ENCODE data around the gene PMS1.

The PMS1 gene

DNA sequence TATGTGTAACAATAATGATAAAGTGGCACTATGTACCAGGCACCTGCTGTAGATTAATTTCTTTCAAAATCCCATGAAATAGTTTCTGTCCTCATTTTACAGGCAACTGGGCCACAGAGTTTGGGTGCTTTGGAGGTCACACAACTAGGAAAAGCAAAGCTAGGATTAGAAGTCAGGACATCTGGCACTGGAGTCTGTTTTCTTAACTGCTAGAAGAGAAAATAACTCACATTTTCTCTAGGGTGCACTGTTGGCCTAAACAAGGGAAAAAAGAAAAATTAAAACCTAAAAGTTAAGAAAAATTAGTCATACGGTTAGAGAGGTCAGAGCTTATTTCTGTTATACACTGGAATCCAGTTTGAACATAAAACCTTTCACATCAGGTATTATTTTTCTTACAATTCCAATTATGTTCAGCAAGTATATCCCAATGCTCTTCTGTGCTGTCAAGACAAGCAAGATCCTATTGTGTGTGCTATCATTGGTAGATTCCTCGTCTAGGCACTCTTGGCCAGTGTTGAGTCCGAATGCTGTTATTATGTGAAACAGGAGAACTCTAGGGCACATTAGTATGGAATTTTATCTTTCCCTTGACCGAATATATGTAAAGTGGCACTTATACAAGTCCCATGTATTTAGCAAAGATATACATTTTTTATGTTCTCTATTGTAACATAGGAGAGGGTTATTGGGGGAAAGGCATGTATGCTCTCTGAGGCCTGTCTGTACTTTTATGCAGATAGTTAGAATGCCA is 20.2 kb upstream of the PMS1 start:
- Histone ChIP-seq H3K27me3 (ENCODE audit: insufficient read depth, insufficient read length) (no peaks in the 10 kb centered on the region), H3K36me3 (ENCODE audit: insufficient read depth, insufficient read length, low read length) (peaks cover 8% of the 10 kb centered on the region), H3K4me3 (ENCODE audit: insufficient read length, low read depth) (no peak overlapping the region), H3K9ac (ENCODE audit: insufficient read length, low read depth) (peak overlapping the region; percentile 82), H3K4me1 (ENCODE audit: insufficient read depth, insufficient read length) (no peaks in the 10 kb centered on the region), H3K9me3 (ENCODE audit: insufficient read depth, low read length) (no peaks in the 10 kb centered on the region)
- no peak for DNase-seq (ENCODE audit: low read depth, low spot score)
- no peak for TF ChIP-seq SUZ12 (IDR thresholded peaks at IDR 0.05; ENCODE audit: extremely low read depth, insufficient read depth, insufficient read length)
- no peak for TF ChIP-seq YY1 (IDR thresholded peaks at IDR 0.05; ENCODE audit: insufficient read depth, insufficient read length)
- no peak for TF ChIP-seq ZNF274 (IDR thresholded peaks at IDR 0.05; ENCODE audit: low read depth, low read length)

DNA sequence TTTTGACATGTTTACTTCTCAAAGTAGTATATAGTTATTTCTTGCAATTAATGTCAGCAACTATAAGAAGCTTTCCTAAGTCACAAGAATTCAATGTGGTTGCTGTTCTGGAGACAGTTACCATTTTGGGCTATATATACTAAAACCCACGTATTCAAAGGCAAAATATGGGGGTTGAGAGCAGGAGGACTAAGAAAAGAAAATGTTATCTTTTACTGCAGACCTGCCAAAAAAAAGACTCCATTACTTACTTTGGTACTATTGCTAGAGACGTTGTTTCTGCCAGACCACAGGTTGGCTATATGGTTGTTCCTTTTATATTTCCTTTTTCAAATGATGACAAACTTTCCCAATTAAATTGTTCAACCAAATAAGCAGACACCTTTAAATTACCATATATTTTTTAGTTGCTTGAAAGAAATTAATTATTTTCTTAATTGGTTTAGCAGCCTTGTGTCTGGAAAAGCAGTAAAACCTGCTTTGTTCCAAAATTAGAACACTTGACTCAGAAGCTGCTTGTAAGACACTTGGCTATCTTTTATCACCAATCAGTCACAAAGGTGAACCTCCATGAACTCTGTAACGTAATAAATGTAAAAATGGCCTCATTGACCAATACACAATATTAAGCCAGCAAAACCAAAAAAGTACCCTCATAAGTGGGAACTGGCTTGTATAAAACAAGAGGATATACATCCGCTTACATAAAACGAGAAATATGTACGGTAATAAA is 13.5 kb upstream of the PMS1 start:
- Histone ChIP-seq H3K27me3 (ENCODE audit: insufficient read depth, insufficient read length) (no peaks in the 10 kb centered on the region), H3K36me3 (ENCODE audit: insufficient read depth, insufficient read length, low read length) (peaks cover 65% of the 10 kb centered on the region), H3K4me3 (ENCODE audit: insufficient read length, low read depth) (no peak overlapping the region), H3K9me3 (ENCODE audit: insufficient read depth, low read length) (no peaks in the 10 kb centered on the region), H3K9ac (ENCODE audit: insufficient read length, low read depth) (no peak overlapping the region), H3K4me1 (ENCODE audit: insufficient read depth, insufficient read length) (no peaks in the 10 kb centered on the region)
- TF ChIP-seq YY1 (IDR thresholded peaks at IDR 0.05; ENCODE audit: insufficient read depth, insufficient read length) = no peak
- no peak for TF ChIP-seq ZNF274 (IDR thresholded peaks at IDR 0.05; ENCODE audit: low read depth, low read length)
- no peak for TF ChIP-seq SUZ12 (IDR thresholded peaks at IDR 0.05; ENCODE audit: extremely low read depth, insufficient read depth, insufficient read length)
- no peak for DNase-seq (ENCODE audit: low read depth, low spot score)

DNA sequence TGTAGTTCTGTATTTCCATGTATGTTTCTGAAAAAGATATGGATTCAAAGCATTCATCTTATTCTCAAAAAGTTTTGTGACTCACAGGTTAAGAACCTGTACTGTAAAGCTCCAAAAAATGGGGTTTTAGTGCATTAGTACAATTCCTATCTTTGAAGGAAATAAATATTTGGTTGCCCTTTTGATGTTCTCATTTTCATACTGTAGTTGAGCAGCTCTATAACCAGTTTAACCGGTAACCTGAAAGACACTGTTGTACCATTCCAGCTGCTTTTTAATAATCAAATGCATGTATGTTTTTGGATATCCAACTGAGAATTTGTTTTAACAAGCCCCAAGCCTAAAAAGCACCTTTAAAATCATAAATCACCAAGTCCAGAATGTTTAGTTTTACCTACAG is 12.0 kb upstream of the PMS1 start:
- H3K4me1 ChIP-seq (ENCODE audit: insufficient read depth, insufficient read length) = no peaks in the 10 kb centered on the region
- H3K9ac ChIP-seq (ENCODE audit: insufficient read length, low read depth) = no peak overlapping the region
- H3K36me3 ChIP-seq (ENCODE audit: insufficient read depth, insufficient read length, low read length) = peaks cover 73% of the 10 kb centered on the region
- no peaks in the 10 kb centered on the region for H3K9me3 ChIP-seq (ENCODE audit: insufficient read depth, low read length)
- H3K27me3 ChIP-seq (ENCODE audit: insufficient read depth, insufficient read length) = no peaks in the 10 kb centered on the region
- TF ChIP-seq ZNF274 (IDR thresholded peaks at IDR 0.05; ENCODE audit: low read depth, low read length) (no peak), YY1 (IDR thresholded peaks at IDR 0.05; ENCODE audit: insufficient read depth, insufficient read length) (no peak), SUZ12 (IDR thresholded peaks at IDR 0.05; ENCODE audit: extremely low read depth, insufficient read depth, insufficient read length) (no peak)
- H3K4me3 ChIP-seq (ENCODE audit: insufficient read length, low read depth) = no peak overlapping the region
- no peak for DNase-seq (ENCODE audit: low read depth, low spot score)

DNA sequence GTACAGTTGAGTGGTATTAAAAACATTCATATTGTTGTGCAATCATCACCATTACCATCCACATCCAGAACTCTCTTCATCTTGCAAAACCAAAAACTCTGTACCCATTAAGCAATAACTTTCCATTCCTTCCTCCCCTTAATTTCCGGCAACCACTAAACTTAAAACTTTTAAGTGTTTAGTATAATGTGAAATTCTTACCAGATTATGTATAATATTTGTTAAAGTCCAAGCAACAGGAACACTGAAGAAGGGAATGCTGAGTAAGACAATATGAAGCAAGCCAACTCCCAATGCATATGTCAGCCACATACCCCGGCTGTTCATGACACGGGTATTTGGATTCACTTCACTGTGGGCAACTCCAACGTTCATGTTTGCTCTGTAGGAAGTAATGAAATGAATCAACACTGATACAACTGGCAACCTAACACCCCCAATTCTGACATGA is 2.0 kb upstream of the PMS1 start:
- H3K9me3 ChIP-seq (ENCODE audit: insufficient read depth, low read length) = no peaks in the 10 kb centered on the region
- peaks cover 65% of the 10 kb centered on the region for H3K36me3 ChIP-seq (ENCODE audit: insufficient read depth, insufficient read length, low read length)
- no peak overlapping the region for H3K9ac ChIP-seq (ENCODE audit: insufficient read length, low read depth)
- no peak overlapping the region for H3K4me3 ChIP-seq (ENCODE audit: insufficient read length, low read depth)
- no peaks in the 10 kb centered on the region for H3K27me3 ChIP-seq (ENCODE audit: insufficient read depth, insufficient read length)
- TF ChIP-seq SUZ12 (IDR thresholded peaks at IDR 0.05; ENCODE audit: extremely low read depth, insufficient read depth, insufficient read length) (no peak), YY1 (IDR thresholded peaks at IDR 0.05; ENCODE audit: insufficient read depth, insufficient read length) (no peak), ZNF274 (IDR thresholded peaks at IDR 0.05; ENCODE audit: low read depth, low read length) (no peak)
- no peak for DNase-seq (ENCODE audit: low read depth, low spot score)
- no peaks in the 10 kb centered on the region for H3K4me1 ChIP-seq (ENCODE audit: insufficient read depth, insufficient read length)

DNA sequence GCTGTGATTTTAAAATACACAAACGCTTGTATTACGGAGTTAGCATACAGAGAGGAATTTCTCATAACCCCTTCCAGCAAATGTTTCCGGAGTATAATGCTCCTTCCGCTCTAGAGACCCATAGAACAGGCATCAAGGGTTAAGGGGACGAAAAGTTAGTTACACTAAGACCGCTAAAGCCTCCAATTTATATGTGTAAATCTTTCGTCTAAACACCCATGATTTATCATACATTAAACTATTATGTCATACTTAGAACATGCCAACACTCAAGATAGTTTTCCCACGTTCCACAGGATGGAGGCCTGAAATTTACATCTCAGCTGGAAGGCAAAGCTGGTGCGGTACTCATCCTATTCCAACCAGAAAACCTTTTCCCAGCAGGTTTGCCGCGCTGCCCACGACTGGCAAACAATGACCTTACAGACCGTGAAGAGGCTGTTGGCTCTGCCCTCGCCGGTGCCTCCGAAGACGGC is 761 bp upstream of the PMS1 start:
- no peaks in the 10 kb centered on the region for H3K27me3 ChIP-seq (ENCODE audit: insufficient read depth, insufficient read length)
- H3K9me3 ChIP-seq (ENCODE audit: insufficient read depth, low read length) = no peaks in the 10 kb centered on the region
- TF ChIP-seq YY1 (IDR thresholded peaks at IDR 0.05; ENCODE audit: insufficient read depth, insufficient read length) (no peak), SUZ12 (IDR thresholded peaks at IDR 0.05; ENCODE audit: extremely low read depth, insufficient read depth, insufficient read length) (no peak), ZNF274 (IDR thresholded peaks at IDR 0.05; ENCODE audit: low read depth, low read length) (no peak)
- no peak for DNase-seq (ENCODE audit: low read depth, low spot score)
- H3K9ac ChIP-seq (ENCODE audit: insufficient read length, low read depth) = peak overlapping the region; percentile 98
- H3K4me1 ChIP-seq (ENCODE audit: insufficient read depth, insufficient read length) = no peaks in the 10 kb centered on the region
- peaks cover 64% of the 10 kb centered on the region for H3K36me3 ChIP-seq (ENCODE audit: insufficient read depth, insufficient read length, low read length)
- H3K4me3 ChIP-seq (ENCODE audit: insufficient read length, low read depth) = peak overlapping the region; percentile 80

DNA sequence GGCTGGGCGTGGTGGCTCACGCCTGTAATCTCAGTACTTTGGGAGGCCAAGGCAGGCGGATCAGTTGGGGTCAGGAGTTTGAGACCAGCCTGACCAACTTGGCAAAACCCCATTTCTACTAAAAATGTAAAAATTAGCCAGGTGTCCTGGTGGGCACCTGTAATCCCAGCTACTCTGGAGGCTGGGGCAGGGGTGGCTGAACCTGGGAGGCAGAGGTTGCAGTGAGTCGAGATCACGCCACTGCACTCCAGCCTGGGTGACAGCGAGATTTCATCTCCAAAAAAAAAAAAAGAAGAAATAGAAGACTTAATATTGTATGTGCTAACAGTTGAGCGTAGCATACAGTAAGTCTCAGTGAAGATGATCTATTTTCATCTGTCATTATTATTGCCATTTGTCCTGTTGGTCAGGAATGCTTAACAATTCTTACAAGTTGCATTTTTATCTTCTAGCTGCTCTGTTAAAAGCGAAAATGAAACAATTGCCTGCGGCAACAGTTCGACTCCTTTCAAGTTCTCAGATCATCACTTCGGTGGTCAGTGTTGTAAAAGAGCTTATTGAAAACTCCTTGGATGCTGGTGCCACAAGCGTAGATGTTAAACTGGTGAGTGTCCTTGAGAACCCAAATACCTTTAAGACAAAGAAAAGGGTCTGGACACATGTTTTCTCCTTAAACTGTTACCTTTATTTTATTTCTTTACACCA is 7.2 kb downstream of the PMS1 start:
- Histone ChIP-seq H3K9me3 (ENCODE audit: insufficient read depth, low read length) (no peaks in the 10 kb centered on the region), H3K27me3 (ENCODE audit: insufficient read depth, insufficient read length) (no peaks in the 10 kb centered on the region), H3K4me1 (ENCODE audit: insufficient read depth, insufficient read length) (no peaks in the 10 kb centered on the region), H3K36me3 (ENCODE audit: insufficient read depth, insufficient read length, low read length) (peaks cover 73% of the 10 kb centered on the region), H3K9ac (ENCODE audit: insufficient read length, low read depth) (no peak overlapping the region), H3K4me3 (ENCODE audit: insufficient read length, low read depth) (no peak overlapping the region)
- no peak for DNase-seq (ENCODE audit: low read depth, low spot score)
- TF ChIP-seq ZNF274 (IDR thresholded peaks at IDR 0.05; ENCODE audit: low read depth, low read length) = no peak
- no peak for TF ChIP-seq SUZ12 (IDR thresholded peaks at IDR 0.05; ENCODE audit: extremely low read depth, insufficient read depth, insufficient read length)

DNA sequence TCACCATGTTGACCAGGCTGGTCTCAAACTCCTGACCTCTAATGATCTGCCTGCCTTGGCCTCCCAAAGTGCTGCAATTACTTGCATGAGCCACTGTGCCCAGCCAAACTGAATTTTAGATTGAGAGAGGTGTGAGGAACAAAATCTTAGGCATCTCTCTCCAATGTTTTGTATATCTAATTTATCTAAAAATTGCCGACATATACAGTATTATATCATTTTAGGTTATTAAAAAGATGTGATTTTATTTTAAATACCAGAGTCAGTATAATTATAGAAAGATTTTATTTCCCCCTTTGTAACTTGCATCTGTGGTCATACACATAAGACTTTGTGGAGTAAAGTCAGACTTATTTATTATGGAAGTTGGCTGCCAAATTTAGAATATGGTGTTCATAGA is 10.1 kb downstream of the PMS1 start:
- no peak for DNase-seq (ENCODE audit: low read depth, low spot score)
- TF ChIP-seq ZNF274 (IDR thresholded peaks at IDR 0.05; ENCODE audit: low read depth, low read length) = no peak
- TF ChIP-seq SUZ12 (IDR thresholded peaks at IDR 0.05; ENCODE audit: extremely low read depth, insufficient read depth, insufficient read length) = no peak
- TF ChIP-seq YY1 (IDR thresholded peaks at IDR 0.05; ENCODE audit: insufficient read depth, insufficient read length) = no peak
- Histone ChIP-seq H3K27me3 (ENCODE audit: insufficient read depth, insufficient read length) (no peaks in the 10 kb centered on the region), H3K4me3 (ENCODE audit: insufficient read length, low read depth) (no peak overlapping the region), H3K36me3 (ENCODE audit: insufficient read depth, insufficient read length, low read length) (peaks cover 73% of the 10 kb centered on the region), H3K4me1 (ENCODE audit: insufficient read depth, insufficient read length) (no peaks in the 10 kb centered on the region), H3K9ac (ENCODE audit: insufficient read length, low read depth) (no peak overlapping the region), H3K9me3 (ENCODE audit: insufficient read depth, low read length) (no peaks in the 10 kb centered on the region)

Measured in NT2/D1 (cell line).